Liver (tissue), 9 donors: Measurements from ENCODE around the gene LTO1. TPM values are rescaled to one million over a fixed set of nuclear protein-coding genes. Genes with fewer than 3 reads are reported as not detected.

Source experiments
- DNase-seq: peaks from one replicate; pipeline ENCODE4 v3.0.0-alpha.2; 2017; ENCODE audit warnings: low spot score
- H3K27ac ChIP-seq, 2 donors: one replicate each; pipeline ENCODE4 v1.7.0; 2013; ENCODE audit warnings: inconsistent platforms in 2 of 2, low read length in 2 of 2, control low read depth in 1 of 2, low read depth in 1 of 2, mild to moderate bottlenecking in 1 of 2
- H3K27me3 ChIP-seq, 4 donors: one replicate each; pipeline versions ENCODE4 v1.6.1 to v1.7.0; 2013; ENCODE audit warnings: low read length in 3 of 4, inconsistent platforms in 1 of 4, mild to moderate bottlenecking in 1 of 4, moderate library complexity in 1 of 4; ENCODE audit not compliant: control insufficient read depth in 4 of 4, insufficient read depth in 4 of 4
- H3K36me3 ChIP-seq, 4 donors: one replicate each; pipeline versions ENCODE4 v1.6.1 to v1.7.0; 2013; ENCODE audit warnings: low read length in 3 of 4, mild to moderate bottlenecking in 3 of 4, low read depth in 1 of 4, moderate library complexity in 1 of 4; ENCODE audit not compliant: control insufficient read depth in 4 of 4, insufficient read depth in 3 of 4
- H3K4me1 ChIP-seq, 4 donors: one replicate each; pipeline versions ENCODE4 v1.6.1 to v1.7.0; 2013; ENCODE audit warnings: low read length in 3 of 4, mild to moderate bottlenecking in 3 of 4, moderate library complexity in 1 of 4; ENCODE audit not compliant: control insufficient read depth in 4 of 4, insufficient read depth in 4 of 4
- H3K4me3 ChIP-seq, 3 donors: one replicate each; pipeline versions ENCODE4 v1.6.1 to v1.7.0; 2013; ENCODE audit warnings: low read length in 3 of 3, control low read depth in 1 of 3, low read depth in 1 of 3, mild to moderate bottlenecking in 1 of 3
- H3K9ac ChIP-seq, 2 donors: one replicate each; pipeline ENCODE4 v1.7.0; 2013; ENCODE audit warnings: low read length in 2 of 2, mild to moderate bottlenecking in 2 of 2, moderate library complexity in 2 of 2, control low read depth in 1 of 2, low read depth in 1 of 2
- H3K9me3 ChIP-seq, 4 donors: one replicate each; pipeline versions ENCODE4 v1.6.1 to v1.7.0; 2013; ENCODE audit warnings: low read length in 3 of 4; ENCODE audit not compliant: control insufficient read depth in 4 of 4
- CTCF ChIP-seq: fragments of 150-350 bp; IDR thresholded peaks from 2 replicates; pipeline ENCODE4 v1.5.1; 2017; ENCODE audit warnings: improper control_type of control experiment, low read depth, low read length; ENCODE audit not compliant: missing input control
- EGR1 ChIP-seq, 2 donors: IDR thresholded peaks; 2 replicates each; pipeline ENCODE4 v1.6.1; 2016 to 2018; ENCODE audit warnings: antibody characterized with exemption in 2 of 2, low read depth in 2 of 2
- FOXA1 ChIP-seq: IDR thresholded peaks from 2 replicates; pipeline ENCODE4 v1.6.1; 2016; ENCODE audit warnings: antibody characterized with exemption
- FOXA2 ChIP-seq: IDR thresholded peaks from 2 replicates; pipeline ENCODE4 v1.6.1; 2016; ENCODE audit warnings: antibody characterized with exemption
- GABPA ChIP-seq, 2 donors: IDR thresholded peaks in 1 of 2; conservative IDR thresholded peaks in 1 of 2; 2 replicates each; pipeline ENCODE4 v1.6.1; 2016; ENCODE audit warnings: antibody characterized with exemption in 2 of 2, mild to moderate bottlenecking in 1 of 2, moderate library complexity in 1 of 2
- HNF4A ChIP-seq, 2 donors: conservative IDR thresholded peaks; 2 replicates each; pipeline ENCODE4 v1.6.1; 2016; ENCODE audit warnings: antibody characterized with exemption in 2 of 2, mild to moderate bottlenecking in 2 of 2
- HNF4G ChIP-seq: IDR thresholded peaks from 2 replicates; pipeline ENCODE4 v1.6.1; 2016; ENCODE audit warnings: antibody characterized with exemption
- JUND ChIP-seq, 2 donors: IDR thresholded peaks; 2 replicates each; pipeline ENCODE4 v1.6.1; 2016; ENCODE audit warnings: antibody characterized with exemption in 2 of 2
- MAX ChIP-seq: IDR thresholded peaks from 2 replicates; pipeline ENCODE4 v1.6.1; 2016; ENCODE audit warnings: antibody characterized with exemption
- NR2F2 ChIP-seq: IDR thresholded peaks from 2 replicates; pipeline ENCODE4 v1.6.1; 2016; ENCODE audit warnings: antibody characterized with exemption
- RAD21 ChIP-seq, 2 donors: IDR thresholded peaks; 2 replicates each; pipeline ENCODE4 v1.6.1; 2016; ENCODE audit warnings: antibody characterized with exemption in 2 of 2, mild to moderate bottlenecking in 2 of 2
- RXRA ChIP-seq, 2 donors: IDR thresholded peaks; 2 replicates each; pipeline ENCODE4 v1.6.1; 2017 to 2018; ENCODE audit warnings: antibody characterized with exemption in 2 of 2, mild to moderate bottlenecking in 1 of 2
- SP1 ChIP-seq: IDR thresholded peaks from 2 replicates; pipeline ENCODE4 v1.6.1; 2018; ENCODE audit warnings: antibody characterized with exemption, mild to moderate bottlenecking
- TAF1 ChIP-seq: conservative IDR thresholded peaks from 2 replicates; pipeline ENCODE4 v1.6.1; 2016; ENCODE audit warnings: antibody characterized with exemption, mild to moderate bottlenecking
- YY1 ChIP-seq: IDR thresholded peaks from 2 replicates; pipeline ENCODE4 v1.6.1; 2016; ENCODE audit warnings: antibody characterized with exemption, mild to moderate bottlenecking
- WGBS: extraction: QIAGEN DNeasy Blood & Tissue Kit; methylation state at CpG from one replicate; pipeline ENCODE4 v1.1.7; 2013; 5-methylcytosine and 5-hydroxymethylcytosine counted together
- polyA plus RNA-seq, 2 donors: library from polyadenylated mRNA; stranded (reverse) in 1 of 2; unstranded in 1 of 2; fragments of 200-250 nt in 1 of 2; fragments of >200 nt in 1 of 2; fragmentation: Nextera tagmentation in 1 of 2; extraction: Ambion mirVana in 1 of 2; gene quantifications; one replicate each; pipeline versions ENCODE4 v1.2.1 to v1.2.3, GENCODE V29; 2013 to 2015
- total RNA-seq, 2 donors: library from RNA; depleted of rRNA; stranded (reverse); fragments of >200 nt; gene quantifications; one replicate each; pipeline ENCODE4 v1.2.3, GENCODE V29; 2014
- TF ChIP-seq, protein P1 (sequence below): IDR thresholded peaks from 2 replicates; pipeline ENCODE4 v1.6.1; 2016; ENCODE audit warnings: antibody characterized with exemption
- TF ChIP-seq, protein P2 (sequence below): IDR thresholded peaks from 2 replicates; pipeline ENCODE4 v1.6.1; 2016; ENCODE audit warnings: antibody characterized with exemption, mild to moderate bottlenecking
- TF ChIP-seq, protein P3 (sequence below): IDR thresholded peaks from 2 replicates; pipeline ENCODE4 v1.6.1; 2016; ENCODE audit warnings: antibody characterized with exemption
- donor health status: healthy.
- donor health status: healthy.
- donor health status: healthy.
- donor health status: healthy.
- donor health status: healthy.

The LTO1 gene
- total and polyA plus RNA-seq, 4 donors: 4.9 to 12.3 (median 7.3) TPM

DNA sequence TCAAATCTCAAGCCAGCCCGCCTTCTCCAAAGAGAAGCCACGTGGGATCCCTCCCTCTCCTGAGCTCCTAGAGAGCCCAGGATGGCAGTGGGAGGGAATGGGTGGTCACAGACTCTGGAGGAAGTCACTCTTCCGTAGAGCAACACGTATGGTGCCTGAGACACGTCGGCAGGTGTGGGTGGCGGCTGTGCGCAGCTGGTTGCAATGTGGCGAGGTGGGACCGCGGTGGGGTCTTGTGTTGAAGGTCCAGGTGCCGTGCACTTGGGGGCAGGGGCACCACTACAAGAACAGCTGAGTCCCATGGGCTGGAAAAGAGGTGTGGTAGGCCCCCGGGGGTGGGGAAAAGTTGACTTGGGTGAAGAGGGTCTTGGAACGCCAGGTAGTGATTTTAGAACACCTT lies 47.6 kb downstream of the LTO1 start:
- no peak overlapping the region for H3K27ac ChIP-seq
- WGBS: 90% methylated on average over 14 of the region's 14 CpGs
- TF ChIP-seq YY1 (no peak), FOXA1 (no peak), EGR1 (IDR thresholded peaks at IDR 0.05; ENCODE audit: low read depth in 2 of 2) (no peak), NR2F2 (no peak), RXRA (IDR thresholded peaks at IDR 0.05) (no peak), HNF4G (no peak), SP1 (no peak), MAX (no peak), HNF4A (conservative IDR thresholded peaks at IDR 0.05) (no peak), TAF1 (no peak)
- TF ChIP-seq, protein P1, sequence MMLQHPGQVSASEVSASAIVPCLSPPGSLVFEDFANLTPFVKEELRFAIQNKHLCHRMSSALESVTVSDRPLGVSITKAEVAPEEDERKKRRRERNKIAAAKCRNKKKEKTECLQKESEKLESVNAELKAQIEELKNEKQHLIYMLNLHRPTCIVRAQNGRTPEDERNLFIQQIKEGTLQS: no peak
- TF ChIP-seq, protein P2, sequence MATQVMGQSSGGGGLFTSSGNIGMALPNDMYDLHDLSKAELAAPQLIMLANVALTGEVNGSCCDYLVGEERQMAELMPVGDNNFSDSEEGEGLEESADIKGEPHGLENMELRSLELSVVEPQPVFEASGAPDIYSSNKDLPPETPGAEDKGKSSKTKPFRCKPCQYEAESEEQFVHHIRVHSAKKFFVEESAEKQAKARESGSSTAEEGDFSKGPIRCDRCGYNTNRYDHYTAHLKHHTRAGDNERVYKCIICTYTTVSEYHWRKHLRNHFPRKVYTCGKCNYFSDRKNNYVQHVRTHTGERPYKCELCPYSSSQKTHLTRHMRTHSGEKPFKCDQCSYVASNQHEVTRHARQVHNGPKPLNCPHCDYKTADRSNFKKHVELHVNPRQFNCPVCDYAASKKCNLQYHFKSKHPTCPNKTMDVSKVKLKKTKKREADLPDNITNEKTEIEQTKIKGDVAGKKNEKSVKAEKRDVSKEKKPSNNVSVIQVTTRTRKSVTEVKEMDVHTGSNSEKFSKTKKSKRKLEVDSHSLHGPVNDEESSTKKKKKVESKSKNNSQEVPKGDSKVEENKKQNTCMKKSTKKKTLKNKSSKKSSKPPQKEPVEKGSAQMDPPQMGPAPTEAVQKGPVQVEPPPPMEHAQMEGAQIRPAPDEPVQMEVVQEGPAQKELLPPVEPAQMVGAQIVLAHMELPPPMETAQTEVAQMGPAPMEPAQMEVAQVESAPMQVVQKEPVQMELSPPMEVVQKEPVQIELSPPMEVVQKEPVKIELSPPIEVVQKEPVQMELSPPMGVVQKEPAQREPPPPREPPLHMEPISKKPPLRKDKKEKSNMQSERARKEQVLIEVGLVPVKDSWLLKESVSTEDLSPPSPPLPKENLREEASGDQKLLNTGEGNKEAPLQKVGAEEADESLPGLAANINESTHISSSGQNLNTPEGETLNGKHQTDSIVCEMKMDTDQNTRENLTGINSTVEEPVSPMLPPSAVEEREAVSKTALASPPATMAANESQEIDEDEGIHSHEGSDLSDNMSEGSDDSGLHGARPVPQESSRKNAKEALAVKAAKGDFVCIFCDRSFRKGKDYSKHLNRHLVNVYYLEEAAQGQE: no peak
- H3K9me3 ChIP-seq: no peaks in the 10 kb centered on the region
- H3K36me3 ChIP-seq: no peaks in the 10 kb centered on the region
- H3K4me1 ChIP-seq: no peaks in the 10 kb centered on the region
- no peak overlapping the region for H3K4me3 ChIP-seq
- no peak overlapping the region for H3K9ac ChIP-seq
- no peaks in the 10 kb centered on the region for H3K27me3 ChIP-seq
- no peak for DNase-seq

GRCh38 chr11:69625476-69625875 lies 49.7 kb downstream of the LTO1 start:
- Histone ChIP-seq H3K36me3 (no peaks in the 10 kb centered on the region), H3K9me3 (no peaks in the 10 kb centered on the region), H3K9ac (no peak overlapping the region), H3K4me1 (no peaks in the 10 kb centered on the region), H3K27ac (no peak overlapping the region), H3K4me3 (no peak overlapping the region), H3K27me3 (no peaks in the 10 kb centered on the region)
- TF ChIP-seq JUND (IDR thresholded peaks at IDR 0.05) (no peak), TAF1 (no peak), FOXA2 (no peak), GABPA (IDR thresholded peaks at IDR 0.05 in 1 of 2, conservative IDR thresholded peaks at IDR 0.05 in 1 of 2) (no peak), RXRA (IDR thresholded peaks at IDR 0.05) (no peak), RAD21 (IDR thresholded peaks at IDR 0.05) (no peak), NR2F2 (no peak), HNF4A (conservative IDR thresholded peaks at IDR 0.05) (no peak), FOXA1 (no peak), SP1 (no peak), HNF4G (no peak), YY1 (no peak), CTCF (no peak), EGR1 (IDR thresholded peaks at IDR 0.05; ENCODE audit: low read depth in 2 of 2) (no peak)
- TF ChIP-seq, protein P1: no peak
- TF ChIP-seq, protein P2: no peak
- TF ChIP-seq, protein P3, sequence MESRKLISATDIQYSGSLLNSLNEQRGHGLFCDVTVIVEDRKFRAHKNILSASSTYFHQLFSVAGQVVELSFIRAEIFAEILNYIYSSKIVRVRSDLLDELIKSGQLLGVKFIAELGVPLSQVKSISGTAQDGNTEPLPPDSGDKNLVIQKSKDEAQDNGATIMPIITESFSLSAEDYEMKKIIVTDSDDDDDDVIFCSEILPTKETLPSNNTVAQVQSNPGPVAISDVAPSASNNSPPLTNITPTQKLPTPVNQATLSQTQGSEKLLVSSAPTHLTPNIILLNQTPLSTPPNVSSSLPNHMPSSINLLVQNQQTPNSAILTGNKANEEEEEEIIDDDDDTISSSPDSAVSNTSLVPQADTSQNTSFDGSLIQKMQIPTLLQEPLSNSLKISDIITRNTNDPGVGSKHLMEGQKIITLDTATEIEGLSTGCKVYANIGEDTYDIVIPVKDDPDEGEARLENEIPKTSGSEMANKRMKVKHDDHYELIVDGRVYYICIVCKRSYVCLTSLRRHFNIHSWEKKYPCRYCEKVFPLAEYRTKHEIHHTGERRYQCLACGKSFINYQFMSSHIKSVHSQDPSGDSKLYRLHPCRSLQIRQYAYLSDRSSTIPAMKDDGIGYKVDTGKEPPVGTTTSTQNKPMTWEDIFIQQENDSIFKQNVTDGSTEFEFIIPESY: no peak
- DNase-seq: no peak
- 92% methylated on average over 10 of the region's 10 CpGs for WGBS
